ENCODE results near the gene SETD7.

- TF ChIP-seq EZH2 (IDR thresholded peaks at IDR 0.05; ENCODE audit: low read length, unreplicated experiment) (no peak), CTCF (conservative IDR thresholded peaks at IDR 0.05; ENCODE audit: low read depth, low read length) (no peak)
Measured at GRCh38 chr4:139550724-139551429, 5.1 kb downstream of the SETD7 start.

Measured in PC-3 (cell line).